HG03457 (cell line): Measurements from ENCODE around the gene POC1B.

Experiments used
- ATAC-seq: cut with Tn5 transposase; IDR thresholded peaks from one replicate; pipeline ENCODE4 v1.9.1; 2021; ENCODE audit warnings: moderate number of reproducible peaks; ENCODE audit not compliant: unreplicated experiment

The POC1B gene

GRCh38 chr12:89497467-89497866, 28.4 kb downstream of the POC1B start:
- no peak for ATAC-seq

GRCh38 chr12:89497005-89497404, 28.8 kb downstream of the POC1B start:
- ATAC-seq, result no peak

- ATAC-seq, result no peak
Measured at GRCh38 chr12:89494411-89495231, 31.2 kb downstream of the POC1B start.

- no peak for ATAC-seq
Measured at GRCh38 chr12:89493670-89494302, 32.1 kb downstream of the POC1B start.

- ATAC-seq, result no peak
Measured at GRCh38 chr12:89492883-89493282, 33.0 kb downstream of the POC1B start.

GRCh38 chr12:89490922-89491321, 34.9 kb downstream of the POC1B start:
- no peak for ATAC-seq

- no peak for ATAC-seq
Measured at GRCh38 chr12:89486264-89486663, 39.6 kb downstream of the POC1B start.

GRCh38 chr12:89484470-89484869, 41.4 kb downstream of the POC1B start:
- no peak for ATAC-seq

- ATAC-seq, result no peak
Measured at GRCh38 chr12:89481213-89481914, 44.5 kb downstream of the POC1B start.

GRCh38 chr12:89479982-89480381, 45.9 kb downstream of the POC1B start:
- no peak for ATAC-seq

- no peak for ATAC-seq
Measured at GRCh38 chr12:89477633-89478279, 48.1 kb downstream of the POC1B start.

GRCh38 chr12:89476904-89477595, 48.8 kb downstream of the POC1B start:
- no peak for ATAC-seq

- ATAC-seq, result no peak
Measured at GRCh38 chr12:89476232-89476631, 49.6 kb downstream of the POC1B start.

- ATAC-seq, result no peak
Measured at GRCh38 chr12:89475203-89475990, 50.5 kb downstream of the POC1B start.

GRCh38 chr12:89474615-89475014, 51.2 kb downstream of the POC1B start:
- ATAC-seq, result no peak

GRCh38 chr12:89472508-89472907, 53.3 kb downstream of the POC1B start:
- no peak for ATAC-seq

- no peak for ATAC-seq
Measured at GRCh38 chr12:89470741-89471509, 54.9 kb downstream of the POC1B start.

GRCh38 chr12:89469361-89469760, 56.5 kb downstream of the POC1B start:
- peak; percentile 52 for ATAC-seq

GRCh38 chr12:89468648-89469326, 57.1 kb downstream of the POC1B start:
- peak; percentile 76 for ATAC-seq
